Activated CD8-positive, alpha-beta memory T cell treated with anti-CD3 and anti-CD28 coated beads, Interleukin-2, amount 50 U/mL, for 1 hour (primary cell): Measurements from ENCODE around the gene EDN2.

Source experiments
- DNase-seq: peaks from one replicate; pipeline ENCODE4 v3.0.0-alpha.2; 2020; ENCODE audit errors: extremely low read depth

Gene EDN2

GRCh38 chr1:41484402-41485241, at the start of gene EDN2:
Gene EDN2 (minus strand): TSS chr1:41484683. CDS start chr1:41484601, 82 bp downstream.
- no peak for DNase-seq

- DNase-seq = no peak
Measured at GRCh38 chr1:41533731-41534080, 49.2 kb upstream of the EDN2 start.

GRCh38 chr1:41533016-41533730, 48.7 kb upstream of the EDN2 start:
- no peak for DNase-seq

- no peak for DNase-seq
Measured at GRCh38 chr1:41532206-41532975, 47.9 kb upstream of the EDN2 start.

GRCh38 chr1:41530411-41530810, 45.9 kb upstream of the EDN2 start:
- no peak for DNase-seq

GRCh38 chr1:41529621-41530395, 45.3 kb upstream of the EDN2 start:
- DNase-seq = no peak

GRCh38 chr1:41528726-41529605, 44.5 kb upstream of the EDN2 start:
- no peak for DNase-seq

- DNase-seq = no peak
Measured at GRCh38 chr1:41528106-41528505, 43.6 kb upstream of the EDN2 start.

GRCh38 chr1:41526956-41527561, 42.6 kb upstream of the EDN2 start:
- DNase-seq = no peak

- DNase-seq = no peak
Measured at GRCh38 chr1:41525891-41526587, 41.6 kb upstream of the EDN2 start.

- no peak for DNase-seq
Measured at GRCh38 chr1:41524676-41525675, 40.5 kb upstream of the EDN2 start.

- no peak for DNase-seq
Measured at GRCh38 chr1:41523949-41524675, 39.6 kb upstream of the EDN2 start.

GRCh38 chr1:41523071-41523470, 38.6 kb upstream of the EDN2 start:
- DNase-seq = no peak

- DNase-seq = no peak
Measured at GRCh38 chr1:41521766-41522165, 37.3 kb upstream of the EDN2 start.

- no peak for DNase-seq
Measured at GRCh38 chr1:41520951-41521752, 36.7 kb upstream of the EDN2 start.

GRCh38 chr1:41519667-41520066, 35.2 kb upstream of the EDN2 start:
- DNase-seq = no peak

GRCh38 chr1:41518471-41518870, 34.0 kb upstream of the EDN2 start:
- DNase-seq = no peak
